CD4-positive, alpha-beta T cell treated with Interleukin-15 for 4 hours (primary cell): ENCODE results near the gene RSPRY1.
"Not testable (repeated sequence)": the region's sequence is repeated elsewhere in the genome, so short reads cannot be mapped to it uniquely, and the experiment has no call there.

Experiments
- DNase-seq: peaks from one replicate; pipeline ENCODE4 v3.0.0-alpha.2; 2020; ENCODE audit warnings: low spot score

The RSPRY1 gene

DNA sequence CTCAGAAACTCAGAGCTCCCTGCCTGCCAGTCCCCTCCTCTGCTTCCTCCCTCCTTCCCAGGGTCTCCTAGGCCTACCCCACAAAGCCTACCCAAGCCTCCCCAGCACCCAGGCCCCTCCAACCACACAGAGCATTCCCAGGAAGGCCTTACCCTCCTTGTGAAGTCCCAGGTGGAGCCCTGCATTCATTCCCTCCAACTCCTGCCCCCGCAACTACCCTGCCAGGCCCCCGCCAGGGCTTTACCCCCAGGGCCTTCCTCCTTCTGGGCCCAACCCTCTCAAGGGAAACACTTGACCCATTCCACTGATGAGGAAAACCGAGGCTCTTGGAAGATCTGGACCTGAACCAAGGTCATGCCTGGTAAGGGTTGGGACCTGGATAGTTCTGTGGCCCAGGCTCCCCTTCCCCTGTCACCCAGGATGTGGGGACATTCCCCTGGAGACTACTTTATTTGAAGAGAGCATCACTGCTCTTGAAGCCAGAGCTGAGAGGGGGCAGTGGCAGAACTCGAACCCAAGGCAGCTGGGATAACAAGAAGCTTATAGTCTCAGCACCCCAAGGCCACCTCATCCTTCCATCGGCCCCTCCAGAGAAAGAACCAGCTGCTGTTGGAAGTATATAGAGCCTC is 85.9 kb downstream of the RSPRY1 start:
- no peak for DNase-seq

DNA sequence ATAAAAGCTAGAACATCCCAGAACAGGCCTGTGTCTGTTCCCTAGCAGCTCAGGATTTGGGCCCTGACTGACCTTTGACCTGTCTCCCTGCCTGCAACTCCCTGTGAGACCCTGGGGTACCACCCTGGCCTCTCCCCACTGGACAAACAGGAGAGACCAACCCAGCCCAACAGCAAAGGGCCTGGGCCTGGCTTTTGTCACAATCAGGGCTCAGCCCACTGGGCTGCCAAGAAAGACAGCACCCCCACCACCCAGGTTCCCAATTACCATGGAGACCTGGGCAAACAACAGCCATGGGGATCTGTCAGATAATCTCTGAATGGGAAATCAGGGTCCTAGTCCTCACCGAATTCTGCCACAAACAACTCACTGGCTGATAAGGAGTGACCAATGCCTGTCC is 87.2 kb downstream of the RSPRY1 start:
- DNase-seq: no peak

DNA sequence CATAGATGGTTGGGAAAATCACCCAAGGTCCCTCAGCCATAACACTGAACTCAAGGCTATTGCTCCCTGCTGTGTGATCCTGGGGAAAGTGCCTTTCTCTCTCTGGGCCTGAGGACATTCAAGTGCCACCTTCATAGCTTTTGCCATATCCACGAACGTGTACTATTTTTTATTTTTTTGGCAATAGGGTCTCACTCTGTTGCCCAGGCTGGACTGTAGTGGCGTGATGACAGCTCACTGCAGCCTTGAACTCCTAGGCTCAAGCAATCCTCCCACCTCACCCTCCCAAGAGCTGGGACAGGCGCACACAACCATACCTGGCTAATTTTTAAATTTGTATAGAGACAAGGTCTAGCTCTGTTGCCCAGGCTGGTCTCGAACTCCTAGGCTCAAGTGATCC is 87.7 kb downstream of the RSPRY1 start:
- DNase-seq: no peak

DNA sequence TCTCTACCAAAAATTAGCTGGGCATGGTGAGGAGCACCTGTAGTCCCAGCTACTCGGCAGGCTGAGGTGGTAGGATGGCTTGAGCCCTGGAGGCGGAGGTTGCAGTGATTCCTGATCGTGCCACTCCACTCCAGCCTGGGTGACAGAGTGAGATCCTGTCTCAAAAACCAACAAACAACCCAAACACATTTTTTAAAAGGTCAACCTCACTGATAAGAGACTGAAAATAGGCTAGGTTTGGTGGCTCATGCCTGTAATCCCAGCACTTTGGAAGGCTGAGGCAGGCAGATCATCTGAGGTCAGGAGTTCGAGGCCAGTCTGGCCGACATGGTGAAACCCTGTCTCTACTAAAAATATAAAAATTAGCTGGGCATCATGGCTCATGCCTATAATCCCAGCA is 89.8 kb downstream of the RSPRY1 start:
- not testable (repeated sequence) for DNase-seq

DNA sequence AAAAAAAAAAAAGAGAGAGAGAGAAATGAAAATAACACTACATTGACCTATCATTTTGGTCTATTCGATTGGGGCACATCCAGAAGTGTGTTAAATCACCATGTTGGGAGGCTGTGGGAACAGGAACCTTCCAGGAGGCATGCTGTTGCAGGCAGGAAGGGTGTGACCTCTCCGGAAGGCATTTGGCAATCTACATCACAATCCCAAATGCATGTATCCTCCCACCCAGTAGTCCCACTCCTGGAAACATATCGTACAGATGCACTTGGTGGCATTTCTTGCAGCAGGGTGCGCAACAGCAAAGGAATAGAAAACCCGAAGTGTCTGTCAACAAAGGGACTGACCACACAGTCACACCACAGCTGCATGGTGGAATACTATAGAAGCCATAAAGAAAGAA is 90.5 kb downstream of the RSPRY1 start:
- DNase-seq: no peak

DNA sequence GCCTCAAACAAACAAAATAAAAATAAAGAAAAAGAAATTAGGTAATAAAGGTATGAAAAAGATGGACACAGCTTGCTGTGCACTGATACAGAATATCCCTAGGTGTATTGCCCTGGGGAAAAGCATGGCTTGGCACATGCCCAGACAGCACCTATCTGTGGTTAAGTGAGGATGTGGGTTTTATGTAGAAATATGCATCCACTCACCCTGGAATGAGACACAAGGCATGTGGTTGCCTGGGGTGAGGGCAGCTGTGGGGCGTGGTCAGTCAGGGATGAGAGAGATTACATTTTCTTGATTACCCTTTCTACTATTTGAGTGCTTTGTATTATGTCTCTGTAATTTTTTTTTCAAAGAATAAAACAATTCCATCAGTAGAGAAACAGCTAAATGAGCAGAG is 91.5 kb downstream of the RSPRY1 start:
- peak; percentile 65 for DNase-seq

DNA sequence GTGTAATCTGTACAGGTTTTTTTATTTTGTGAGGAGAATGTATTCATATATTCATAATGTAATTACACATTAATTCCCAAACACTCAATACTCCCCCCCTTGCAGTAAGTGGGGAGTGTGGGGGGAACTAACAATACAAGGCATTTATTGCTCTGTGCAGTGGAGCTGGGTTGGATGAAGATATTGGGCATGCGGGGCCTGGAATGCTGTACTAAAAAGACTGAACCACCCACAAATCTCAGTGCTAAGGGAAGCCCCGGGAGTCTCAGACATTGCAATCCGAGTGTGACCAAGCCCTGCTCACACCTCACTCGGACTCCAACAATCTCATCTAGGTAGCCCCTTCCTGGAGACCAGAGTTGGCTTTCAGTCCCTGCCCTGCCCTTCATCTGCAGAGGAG is 92.4 kb downstream of the RSPRY1 start:
- no peak for DNase-seq

DNA sequence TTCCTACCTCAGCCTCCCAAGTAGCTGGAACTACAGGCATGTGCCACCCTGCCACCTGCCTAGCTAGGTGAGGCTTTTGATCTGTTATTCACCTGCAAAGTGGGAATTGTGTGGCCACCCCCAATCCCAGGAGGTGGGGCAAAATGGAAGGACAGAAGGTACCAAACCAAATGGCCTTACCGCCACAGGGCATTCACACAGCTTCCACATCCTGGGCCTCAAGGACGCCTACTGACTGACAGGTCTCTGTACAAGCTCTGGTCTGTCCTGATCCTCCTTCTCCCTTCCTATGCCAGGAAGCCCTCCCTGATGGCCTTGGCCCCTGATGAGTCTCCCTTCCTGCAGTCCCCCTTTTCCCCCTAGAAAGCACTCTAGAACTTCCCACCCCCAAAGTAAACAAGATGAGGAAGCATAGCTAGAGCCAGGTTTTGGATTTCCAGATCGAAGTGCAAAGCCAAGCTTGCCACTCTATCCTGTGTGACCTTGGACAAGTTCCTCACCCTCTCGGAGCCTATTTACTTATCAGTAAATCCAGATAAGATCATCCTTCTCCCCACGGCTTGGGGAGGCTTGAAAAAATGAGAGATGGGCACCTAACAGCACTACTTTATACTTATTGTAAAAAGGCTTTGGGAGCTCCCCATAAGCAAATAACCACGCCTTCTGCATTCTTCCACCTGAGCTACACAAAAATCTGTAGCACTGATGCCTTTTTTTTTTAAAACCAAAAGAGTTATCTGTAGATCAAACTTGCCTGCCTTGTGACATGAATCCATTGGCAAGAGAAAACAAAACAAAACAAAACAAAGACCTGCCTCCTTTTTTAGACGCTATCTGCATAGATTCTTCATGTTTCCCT is 93.9 kb downstream of the RSPRY1 start:
- DNase-seq: no peak

DNA sequence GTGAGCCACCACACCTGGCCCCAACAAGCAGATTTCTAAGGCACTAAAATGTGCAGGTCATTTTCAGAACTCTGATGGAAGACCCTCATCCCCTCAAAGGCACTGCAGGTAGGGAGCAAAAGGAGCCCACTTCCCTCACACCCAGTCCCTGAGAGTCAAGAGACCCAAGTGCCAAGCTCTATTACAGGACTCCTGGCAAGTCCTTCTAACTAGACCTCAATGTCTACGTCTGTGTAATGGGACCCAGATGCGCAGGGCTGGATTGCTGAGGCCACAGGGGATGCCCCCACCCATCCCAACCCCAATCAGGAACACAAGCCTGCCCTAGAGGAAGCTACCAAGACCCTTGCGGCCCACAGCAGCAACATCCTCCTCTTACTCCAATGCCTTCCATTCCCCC is 95.7 kb downstream of the RSPRY1 start:
- no peak for DNase-seq

DNA sequence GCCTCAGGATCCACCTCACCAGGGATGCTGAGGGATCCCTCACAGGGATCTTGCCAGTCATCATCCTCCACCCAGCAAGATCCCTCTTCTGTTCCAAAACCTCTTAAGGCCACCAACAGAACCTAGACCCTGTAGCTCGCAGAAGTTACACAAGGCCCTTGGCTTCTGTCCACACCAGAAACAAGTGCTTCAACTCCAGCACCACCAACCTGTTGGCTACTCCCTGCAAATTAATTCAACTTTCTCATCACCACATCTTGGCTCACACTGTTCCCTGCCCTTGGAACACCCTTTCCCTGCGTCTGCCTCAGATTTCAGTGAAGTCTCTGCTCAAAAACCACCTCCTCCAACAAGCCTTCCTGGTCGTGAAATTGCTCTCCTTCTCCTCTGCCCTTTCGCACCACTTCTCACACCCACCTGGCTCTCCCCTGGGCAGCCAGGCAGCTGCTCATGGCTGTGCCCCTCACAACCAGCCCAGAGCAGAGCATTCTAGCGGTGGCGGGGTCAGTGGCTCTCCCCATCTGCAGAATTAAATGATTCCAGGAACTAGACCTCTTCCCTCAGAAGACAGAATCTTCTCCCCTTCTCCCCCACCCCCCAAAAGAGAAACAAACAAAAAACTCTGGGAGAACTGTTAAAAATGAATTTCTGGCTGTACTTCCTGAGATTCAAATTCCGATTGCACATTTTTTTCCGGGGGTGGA is 96.5 kb downstream of the RSPRY1 start:
- no peak for DNase-seq

DNA sequence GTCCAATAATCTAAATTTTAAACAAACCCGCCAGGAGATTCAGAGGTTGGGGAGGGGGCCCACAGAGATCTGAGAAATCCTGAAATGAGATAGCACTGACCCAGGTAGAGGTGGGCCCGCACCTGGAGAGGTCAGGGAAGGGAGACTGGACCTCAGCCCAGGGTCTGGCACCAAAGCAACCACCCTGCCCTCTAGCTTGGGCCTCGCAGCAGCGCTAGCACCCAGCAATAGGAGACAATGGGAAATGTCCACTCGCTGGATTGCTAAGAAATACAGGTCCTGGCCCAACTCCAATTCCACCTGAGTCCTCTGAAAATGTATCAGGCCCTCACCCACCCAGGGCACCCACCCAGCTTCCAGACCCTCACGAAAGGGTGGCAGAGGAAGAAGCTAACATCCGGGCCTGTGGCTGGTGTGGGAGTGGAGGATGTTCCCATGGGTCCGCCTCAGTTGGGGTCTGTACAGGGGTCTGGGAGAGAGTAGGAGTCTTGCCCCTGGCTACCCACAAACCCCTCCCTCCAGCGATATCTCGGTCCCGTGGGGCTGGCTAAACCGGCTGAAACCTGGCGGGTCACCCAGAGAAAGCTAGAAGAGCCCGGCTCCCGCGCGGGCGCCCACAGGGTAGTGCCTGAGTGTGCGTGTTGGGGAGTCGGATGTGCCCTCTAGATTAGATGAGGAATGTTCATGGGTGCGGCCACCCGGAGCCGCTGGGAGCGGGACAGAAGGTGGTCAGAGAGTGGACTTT is 97.3 kb downstream of the RSPRY1 start:
- DNase-seq: no peak

DNA sequence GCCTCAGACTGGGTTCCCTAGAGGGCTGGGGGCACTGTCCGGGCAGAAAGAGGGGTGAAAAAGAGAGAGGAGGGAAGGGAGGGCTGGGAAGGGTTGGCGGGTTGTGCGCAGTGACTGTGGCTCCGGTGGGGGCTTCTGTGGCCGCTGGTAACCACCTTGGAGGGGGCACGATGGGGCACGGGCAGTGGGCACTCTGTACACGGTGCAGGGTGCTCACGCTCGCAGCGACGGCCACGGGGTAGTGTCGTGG is 97.8 kb downstream of the RSPRY1 start:
- no peak for DNase-seq

DNA sequence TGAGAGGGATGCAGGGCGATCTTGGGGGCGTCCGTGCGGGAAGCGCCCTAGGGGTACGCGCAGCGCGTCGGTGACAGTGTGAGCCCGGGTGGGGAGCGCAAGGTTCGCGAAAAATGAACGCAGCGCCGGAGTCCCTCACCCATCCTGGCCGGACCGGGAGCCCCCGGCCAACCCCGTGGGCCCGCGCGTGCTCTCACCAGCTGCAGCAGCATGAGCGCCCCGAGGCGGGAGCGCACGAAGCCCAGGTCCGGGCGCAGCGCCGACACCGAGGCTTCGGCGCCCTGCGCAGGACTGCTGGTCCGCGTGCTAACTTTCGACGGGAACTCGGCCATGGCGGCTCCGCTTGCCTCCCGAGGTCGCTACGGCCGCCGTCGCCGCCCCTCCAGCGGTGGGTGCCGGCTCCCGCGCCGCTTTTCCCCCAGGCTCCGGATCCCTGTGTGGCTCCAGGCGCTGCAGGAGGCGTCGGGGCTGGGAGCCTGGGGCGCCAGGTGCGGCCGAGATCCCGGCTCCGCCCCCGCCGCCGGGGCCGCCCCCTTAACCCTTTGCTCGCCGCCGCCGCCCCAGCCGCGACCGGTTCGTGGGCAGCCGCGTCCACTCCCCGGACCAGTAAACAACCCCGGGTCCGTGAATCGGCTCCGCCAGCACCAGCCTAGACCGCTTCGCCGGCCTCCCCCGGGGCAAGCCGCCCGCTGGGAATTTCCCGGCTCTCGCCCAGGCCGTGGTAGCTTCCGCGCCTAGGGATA is 98.3 kb downstream of the RSPRY1 start, which contains the start of gene PLLP:
TSS of gene PLLP (minus strand) at position 464 of the 743 bp plus-strand sequence. CDS start at position 332, 132 bp downstream.
- no peak for DNase-seq

DNA sequence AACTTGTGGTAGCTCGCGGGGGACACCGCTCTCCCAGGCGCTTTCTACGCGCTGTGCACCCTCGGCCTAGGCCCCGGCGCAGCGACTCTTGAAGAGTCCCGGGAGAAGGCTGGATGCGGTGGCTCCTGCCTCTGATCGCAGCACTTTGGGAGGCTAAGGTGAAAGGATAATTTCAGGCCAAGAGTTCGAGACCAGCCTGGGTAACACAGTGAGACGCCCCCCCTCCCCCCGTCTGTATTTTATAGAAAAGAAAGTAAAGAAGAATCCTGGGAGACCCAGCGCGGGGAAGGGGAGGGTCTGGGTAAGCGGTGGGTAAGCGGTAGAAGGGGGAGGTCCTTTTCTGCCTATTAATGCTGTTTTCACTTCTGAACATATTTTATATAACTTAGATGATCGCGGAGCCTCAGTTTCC is 98.8 kb downstream of the RSPRY1 start:
- DNase-seq: no peak

DNA sequence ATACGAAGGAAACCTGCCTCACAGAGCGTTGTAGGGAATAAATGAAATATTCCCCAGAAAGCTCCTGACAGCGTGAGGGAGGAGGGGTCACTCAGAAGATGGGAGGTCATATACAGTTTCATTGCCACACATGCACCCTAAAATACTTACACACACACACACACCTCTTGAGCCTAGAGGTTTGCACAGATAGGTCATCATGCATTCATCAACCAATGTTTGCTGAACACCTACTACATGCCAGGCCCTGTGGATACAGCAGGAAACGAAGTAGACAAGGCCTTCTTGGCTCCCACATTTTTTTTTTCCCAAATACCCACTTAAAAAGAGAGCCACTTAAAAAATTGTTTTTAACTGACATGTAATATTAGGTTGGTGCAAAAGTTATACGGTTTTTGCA is 99.2 kb downstream of the RSPRY1 start:
- no peak for DNase-seq

DNA sequence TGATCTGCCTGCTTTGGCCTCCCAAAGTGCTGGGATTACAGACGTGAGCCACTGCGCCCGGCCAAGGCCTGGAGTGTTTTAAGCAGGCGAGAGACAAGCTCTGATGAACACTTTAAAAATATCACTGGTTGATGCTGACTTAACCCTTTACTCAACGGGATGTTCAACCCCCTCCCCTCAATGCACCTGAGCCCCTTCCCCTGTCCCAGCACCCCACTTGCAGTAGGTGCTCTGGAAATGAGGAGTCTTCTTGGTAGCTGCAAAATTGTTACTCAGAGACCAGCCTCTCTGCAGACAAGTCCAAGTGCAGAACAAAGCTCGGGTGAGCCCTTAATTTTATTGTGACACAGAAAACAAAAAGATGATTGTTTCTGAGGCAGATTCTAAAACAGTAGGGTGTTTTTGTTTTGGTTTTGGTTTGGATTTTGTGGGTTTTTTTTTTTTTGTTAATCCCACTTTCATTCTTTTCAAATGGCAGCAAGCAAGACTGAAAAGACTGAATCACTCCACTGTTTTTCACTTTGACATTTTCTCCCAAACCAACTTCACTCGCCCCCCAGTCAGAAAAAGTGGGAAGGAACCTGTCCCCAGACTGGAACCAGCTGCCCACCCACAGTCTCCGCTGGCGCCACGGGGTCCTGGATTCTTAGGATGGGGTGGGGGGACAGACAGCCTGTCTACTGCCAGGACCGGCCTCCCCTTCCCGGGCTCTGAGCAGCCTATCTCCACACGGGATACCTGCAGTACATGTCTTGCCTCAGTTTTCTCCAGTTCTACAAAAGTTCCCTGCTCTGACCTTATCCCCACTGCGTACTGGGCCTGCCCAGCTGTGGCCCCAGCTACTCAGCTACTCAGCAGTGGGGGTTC is 103.5 kb downstream of the RSPRY1 start:
- no peak for DNase-seq
